Adipose tissue (tissue), 3 donors: ENCODE measurements around the gene C6orf141. TPM values are rescaled to one million over a fixed set of nuclear protein-coding genes. Genes with fewer than 3 reads are reported as not detected.

Source experiments
- H3K27ac ChIP-seq: one replicate; pipeline ENCODE4 v1.5.1; 2013; ENCODE audit warnings: low read depth, low read length
- WGBS, 3 donors: extraction: QIAGEN DNeasy Blood & Tissue Kit; methylation state at CpG; one replicate each; pipeline ENCODE4 v1.1.7; 2013; 5-methylcytosine and 5-hydroxymethylcytosine counted together
- polyA plus RNA-seq, 3 donors: library from polyadenylated mRNA; stranded (reverse); fragments of 200-250 nt; gene quantifications; one replicate each; pipeline ENCODE4 v1.2.3, GENCODE V29; 2013
- donor health status: healthy with polysubstance abuse.
- donor health status: Bipolar disorder and iron deficiency.
- donor health status: healthy.

Gene C6orf141
- polyA plus RNA-seq: 1 to 10 TPM; 2.5 to 9.2 (median 3.4) TPM

GRCh38 chr6:49550492-49551077, at the start of gene C6orf141:
Gene C6orf141, plus strand, starts transcription at chr6:49550668. Its CDS starts 125 bp downstream, at chr6:49550793.
- WGBS, 3 donors: 1% methylated on average over 42 of the region's 42 CpGs
- H3K27ac ChIP-seq: no peak within 1 kb of the TSS

GRCh38 chr6:49504666-49505065, 45.8 kb upstream of the C6orf141 start:
- H3K27ac ChIP-seq: no peak overlapping the region
- 72 to 91% (median 90%) methylated on average over 5 of the region's 5 CpGs for WGBS, 3 donors

DNA sequence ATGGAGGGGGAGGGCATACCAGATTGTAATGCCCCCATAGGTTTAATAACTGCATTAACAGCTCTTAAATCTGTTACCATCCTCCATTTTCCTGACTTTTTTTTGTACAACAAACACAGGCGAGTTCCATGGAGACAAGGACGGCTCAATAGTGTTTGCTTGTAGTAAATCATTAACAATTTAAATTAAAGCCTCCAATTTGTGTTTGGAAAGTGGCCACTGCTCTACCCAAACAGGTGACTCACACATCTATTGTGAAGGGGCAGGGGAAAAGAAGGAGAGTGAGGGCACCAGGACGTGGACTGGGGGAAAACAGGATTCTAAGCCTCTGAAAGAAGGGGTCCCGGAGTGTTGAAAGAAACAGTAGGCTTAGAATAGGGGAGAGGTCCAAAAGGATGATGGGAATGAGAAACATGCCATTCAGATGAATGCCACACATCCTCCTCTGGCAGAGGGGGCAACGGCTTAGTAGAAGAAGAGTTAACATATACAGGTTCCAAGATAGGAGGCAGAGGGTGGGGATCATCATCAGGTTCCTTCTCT, 43.8 kb upstream of the C6orf141 start:
- 51 to 86% (median 83%) methylated on average over 5 of the region's 5 CpGs for WGBS, 3 donors
- no peak overlapping the region for H3K27ac ChIP-seq

GRCh38 chr6:49509342-49509741, 41.1 kb upstream of the C6orf141 start:
- 77 to 86% (median 79%) methylated on average over 3 of the region's 3 CpGs for WGBS, 3 donors
- H3K27ac ChIP-seq: no peak overlapping the region

GRCh38 chr6:49513153-49513989, 37.1 kb upstream of the C6orf141 start:
- no peak overlapping the region for H3K27ac ChIP-seq
- WGBS, 3 donors: 24 to 73% (median 69%) methylated on average over 2 of the region's 2 CpGs

- H3K27ac ChIP-seq: no peak overlapping the region
- WGBS, 3 donors: 74 to 79% (median 78%) methylated on average over 8 of the region's 8 CpGs
Measured at GRCh38 chr6:49514571-49515484, 35.6 kb upstream of the C6orf141 start.

- WGBS, 3 donors: 72 to 82% (median 76%) methylated on average over 10 of the region's 10 CpGs
- no peak overlapping the region for H3K27ac ChIP-seq
Measured at GRCh38 chr6:49515485-49516146, 34.9 kb upstream of the C6orf141 start.

- WGBS, 3 donors: 76 to 84% (median 83%) methylated on average over 4 of the region's 4 CpGs
Measured at GRCh38 chr6:49516147-49516505, 34.3 kb upstream of the C6orf141 start.

DNA sequence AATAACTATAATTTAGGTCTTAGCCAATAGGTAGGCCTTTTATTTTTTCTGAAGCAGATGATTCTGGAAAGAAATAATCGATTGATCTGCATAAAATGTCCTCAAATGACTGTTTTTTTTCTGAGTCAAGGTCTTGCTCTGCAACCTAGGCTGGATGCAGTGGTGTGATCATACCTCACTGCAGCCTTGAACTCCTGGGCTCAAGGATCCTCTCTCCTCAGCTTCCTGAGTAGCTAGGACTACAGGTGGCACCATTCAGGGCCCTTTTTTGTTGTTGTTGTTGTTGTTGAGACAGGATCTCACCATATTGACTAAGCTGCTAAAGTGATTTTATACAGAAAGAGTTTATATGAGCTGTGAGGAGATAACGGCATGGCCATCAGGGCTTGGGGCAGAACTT, 32.5 kb upstream of the C6orf141 start:
- H3K27ac ChIP-seq: no peak overlapping the region
- 82 to 93% (median 93%) methylated on average over 2 of the region's 2 CpGs for WGBS, 3 donors

More at GRCh38 chr6:49516147-49516505, 34.3 kb upstream of the C6orf141 start:
- no peak overlapping the region for H3K27ac ChIP-seq

DNA sequence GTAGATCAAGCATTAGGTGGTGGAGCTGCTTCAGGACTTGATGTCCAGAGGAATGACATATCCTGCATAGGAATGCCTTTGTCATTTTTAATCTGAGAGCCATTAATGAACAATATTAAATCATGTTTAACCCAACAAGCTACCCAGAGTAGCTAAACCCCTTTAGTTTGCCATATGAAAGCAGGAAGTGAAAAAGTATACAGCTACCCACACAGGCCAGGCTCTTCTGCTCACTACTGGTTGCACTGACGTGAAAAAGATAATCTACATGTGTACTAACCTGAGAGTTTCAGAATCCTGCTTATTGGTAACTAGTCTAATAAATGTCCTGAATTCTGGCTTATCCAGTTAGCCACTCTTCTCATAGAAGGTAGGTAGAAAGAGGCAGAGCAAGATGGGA, 30.8 kb upstream of the C6orf141 start:
- no peak overlapping the region for H3K27ac ChIP-seq
- WGBS, 3 donors: 80 to 88% (median 84%) methylated on average over 1 of the region's 1 CpG

GRCh38 chr6:49522710-49523593, 27.5 kb upstream of the C6orf141 start:
- no peak overlapping the region for H3K27ac ChIP-seq
- 28 to 82% (median 76%) methylated on average over 7 of the region's 7 CpGs for WGBS, 3 donors

DNA sequence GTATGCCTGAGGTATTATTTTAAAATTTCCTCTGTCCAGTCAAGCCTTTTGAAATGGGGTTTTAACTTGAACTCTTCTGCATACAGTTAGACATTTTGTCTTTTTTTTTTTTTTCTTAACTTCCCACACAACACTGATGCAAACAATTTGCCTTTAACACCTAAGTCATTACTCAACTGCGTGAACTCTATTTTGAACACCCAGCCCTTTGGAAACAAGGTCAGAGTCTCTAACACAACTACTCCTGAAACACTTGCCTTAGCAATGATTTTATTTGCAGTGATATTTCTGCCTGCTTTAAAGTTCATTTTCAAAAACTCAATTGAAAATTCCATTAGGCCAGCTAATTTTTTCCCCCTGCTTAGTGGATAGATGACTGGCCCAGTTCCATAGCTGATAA, 26.6 kb upstream of the C6orf141 start:
- H3K27ac ChIP-seq: no peak overlapping the region
- WGBS, 3 donors: 45 to 89% (median 84%) methylated on average over 1 of the region's 1 CpG

- 38 to 92% (median 90%) methylated on average over 7 of the region's 7 CpGs for WGBS, 3 donors
- no peak overlapping the region for H3K27ac ChIP-seq
Measured at GRCh38 chr6:49524541-49524940, 25.9 kb upstream of the C6orf141 start.

DNA sequence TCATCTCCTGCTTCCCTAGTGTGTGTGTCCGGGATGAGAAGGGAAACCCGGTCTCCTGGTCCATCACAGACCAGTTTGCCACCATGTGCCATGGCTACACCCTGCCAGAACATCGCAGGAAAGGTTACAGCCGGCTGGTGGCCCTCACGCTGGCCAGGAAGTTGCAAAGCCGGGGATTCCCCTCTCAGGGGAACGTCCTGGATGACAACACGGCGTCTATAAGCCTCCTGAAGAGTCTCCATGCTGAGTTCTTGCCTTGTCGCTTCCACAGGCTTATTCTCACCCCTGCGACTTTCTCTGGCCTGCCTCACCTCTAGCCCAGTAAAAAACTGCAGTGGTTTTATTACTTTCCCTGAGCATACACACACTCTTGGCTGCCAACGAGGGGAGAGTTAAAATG, 23.9 kb upstream of the C6orf141 start:
- H3K27ac ChIP-seq: no peak overlapping the region
- 66 to 84% (median 67%) methylated on average over 12 of the region's 12 CpGs for WGBS, 3 donors

- 47 to 67% (median 62%) methylated on average over 1 of the region's 1 CpG for whole genome bisulfite sequencing, 3 donors
- H3K27ac ChIP-seq: no peak overlapping the region
Measured at GRCh38 chr6:49527320-49527719, 23.1 kb upstream of the C6orf141 start.

DNA sequence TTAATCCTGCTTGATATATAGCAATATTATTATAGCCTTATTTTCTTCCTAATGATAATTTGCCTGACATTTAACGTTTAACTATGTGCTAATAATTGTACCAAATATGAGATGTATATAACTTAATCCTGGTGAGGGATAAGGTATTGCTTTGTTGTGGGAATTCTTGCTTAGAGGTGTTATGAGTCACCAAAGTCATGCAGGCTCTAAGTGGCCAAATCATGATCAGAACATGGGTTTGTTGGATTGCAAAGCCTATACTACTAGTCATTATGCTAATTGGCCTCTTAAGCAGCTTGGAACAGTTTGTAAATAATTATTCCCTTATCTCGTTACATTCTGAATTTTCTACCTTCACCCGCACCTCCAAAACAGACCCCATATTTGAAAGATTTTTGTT, 21.9 kb upstream of the C6orf141 start:
- WGBS, 3 donors: 59 to 73% (median 60%) methylated on average over 3 of the region's 3 CpGs
- no peak overlapping the region for H3K27ac ChIP-seq

DNA sequence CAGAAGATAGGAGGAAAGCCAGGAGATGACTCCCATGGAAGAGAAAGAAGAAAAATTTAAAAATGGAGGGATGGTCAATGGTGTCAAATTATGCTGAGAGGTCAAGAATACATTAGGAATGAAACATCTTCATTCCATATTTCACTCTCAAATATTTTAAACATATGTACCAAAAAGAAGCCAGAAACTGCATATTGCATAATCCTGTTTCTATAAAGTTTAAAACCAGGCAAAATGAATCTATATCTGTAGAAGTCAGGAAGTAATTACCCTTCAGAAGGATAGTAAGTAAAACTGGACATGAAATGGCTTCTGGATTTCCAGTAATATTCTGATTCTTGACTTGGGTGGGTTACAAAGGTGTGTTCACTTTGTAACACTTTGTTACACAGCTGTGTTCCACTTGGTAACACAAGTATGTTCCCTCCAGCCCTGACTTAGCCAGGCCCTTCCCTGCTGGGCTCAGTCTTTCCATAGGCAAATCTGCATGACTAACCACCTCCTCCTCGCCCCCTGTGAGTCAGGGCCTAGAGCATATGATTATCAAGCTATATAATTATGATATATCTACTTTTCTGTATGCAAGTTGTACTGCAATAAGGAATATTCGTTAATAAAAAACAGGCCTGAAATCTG, 20.2 kb upstream of the C6orf141 start:
- H3K27ac ChIP-seq: no peak overlapping the region
- WGBS, 3 donors: 74 to 86% (median 78%) methylated on average over 2 of the region's 2 CpGs
